ENCODE data around the gene PPP2R5E.
"Not testable (repeated sequence)": the region's sequence is repeated elsewhere in the genome, so short reads cannot be mapped to it uniquely, and the experiment has no call there.

PPP2R5E gene

GRCh38 chr14:63543000-63543825 is at the start of gene PPP2R5E:
Gene PPP2R5E, minus strand, starts transcription at chr14:63543377. Its CDS starts 3,692 bp downstream, at chr14:63539685.
- peak; percentile 99 for DNase-seq

- DNase-seq: not testable (repeated sequence)
Observed at GRCh38 chr14:63583046-63583445, 39.9 kb upstream of the PPP2R5E start.

- DNase-seq: no peak
Observed at GRCh38 chr14:63581491-63581890, 38.3 kb upstream of the PPP2R5E start.

GRCh38 chr14:63578300-63578699 is 35.1 kb upstream of the PPP2R5E start:
- DNase-seq: no peak

GRCh38 chr14:63573581-63573980 is 30.4 kb upstream of the PPP2R5E start:
- DNase-seq: no peak

GRCh38 chr14:63565448-63565847 is 22.3 kb upstream of the PPP2R5E start:
- DNase-seq: no peak

GRCh38 chr14:63564318-63564717 is 21.1 kb upstream of the PPP2R5E start:
- no peak for DNase-seq

GRCh38 chr14:63563370-63564026 is 20.3 kb upstream of the PPP2R5E start:
- DNase-seq: no peak

- DNase-seq: no peak
Observed at GRCh38 chr14:63562405-63562804, 19.2 kb upstream of the PPP2R5E start.

GRCh38 chr14:63555572-63555971 is 12.4 kb upstream of the PPP2R5E start:
- no peak for DNase-seq

GRCh38 chr14:63551332-63551731 is 8.2 kb upstream of the PPP2R5E start:
- DNase-seq: no peak

- DNase-seq: no peak
Observed at GRCh38 chr14:63547798-63548335, 4.7 kb upstream of the PPP2R5E start.

GRCh38 chr14:63545431-63545830 is 2.3 kb upstream of the PPP2R5E start:
- DNase-seq: no peak

- no peak for DNase-seq
Observed at GRCh38 chr14:63544591-63545299, 1.6 kb upstream of the PPP2R5E start.

- no peak for DNase-seq
Observed at GRCh38 chr14:63543826-63544406, 739 bp upstream of the PPP2R5E start.

- peak; percentile 15 for DNase-seq
Observed at GRCh38 chr14:63542231-63542999, 762 bp downstream of the PPP2R5E start.

GRCh38 chr14:63535918-63536317 is 7.3 kb downstream of the PPP2R5E start:
- no peak for DNase-seq

GRCh38 chr14:63533474-63533873 is 9.7 kb downstream of the PPP2R5E start:
- no peak for DNase-seq

- peak; percentile 23 for DNase-seq
Observed at GRCh38 chr14:63524537-63525155, 18.5 kb downstream of the PPP2R5E start.

- no peak for DNase-seq
Observed at GRCh38 chr14:63523735-63524426, 19.3 kb downstream of the PPP2R5E start.

GRCh38 chr14:63522511-63522910 is 20.7 kb downstream of the PPP2R5E start:
- DNase-seq: not testable (repeated sequence)

Data from activated CD4-positive, alpha-beta T cell treated with anti-CD3 and anti-CD28 coated beads, Interleukin-2, Interleukin-6, amounts not matched to agents 100 ng/mL and 50 ng/mL, durations not matched to agents 16 hours and 8 hours (primary cell).